Measurements from ENCODE around the gene FAM234B. TPM values are rescaled to one million over a fixed set of nuclear protein-coding genes. Genes with fewer than 3 reads are reported as not detected.

FAM234B gene
- total RNA-seq, 1 experiment from 2014 or later: 25.9 TPM

GRCh38 chr12:13104409-13104808, 60.2 kb downstream of the FAM234B start:
- ATAC-seq (no peak), DNase-seq (ENCODE audit: low spot score) (no peak)
- TF ChIP-seq ESRRA (CRISPR knock-in tag; IDR thresholded peaks at IDR 0.05; ENCODE audit: borderline replicate concordance): no peak
- ChIA-PET CTCF (interaction anchor here (1.0 to 1.8 kb wide), 3 partner anchors 25 to 128 kb away, joined by 4 to 6 read pairs (median 4); no protein-coding TSS in a partner anchor), POLR2A (no interaction called here)
- H3K4me3 Mint-ChIP-seq: no peak overlapping the region
- no peak overlapping the region; the same call in 1 of the 2 replicates for H3K27ac Mint-ChIP-seq
- H3K4me1 Mint-ChIP-seq: peaks cover 30% of the 10 kb centered on the region
- peaks cover 9% of the 10 kb centered on the region; the same call in 1 of the 2 replicates for H3K9me3 Mint-ChIP-seq
- no peaks in the 10 kb centered on the region for H3K36me3 Mint-ChIP-seq
- peaks cover 3% of the 10 kb centered on the region for H3K27me3 Mint-ChIP-seq (ENCODE audit: low read depth)

- TF ChIP-seq ESRRA (CRISPR knock-in tag; IDR thresholded peaks at IDR 0.05; ENCODE audit: borderline replicate concordance) (no peak), ZNF138 (CRISPR knock-in tag; conservative IDR thresholded peaks at IDR 0.05) (no peak), TEAD1 (CRISPR knock-in tag; IDR thresholded peaks at IDR 0.05) (no peak), ATF3 (CRISPR knock-in tag; conservative IDR thresholded peaks at IDR 0.05) (no peak), SP1 (CRISPR knock-in tag; conservative IDR thresholded peaks at IDR 0.05) (no peak), JAZF1 (CRISPR knock-in tag; IDR thresholded peaks at IDR 0.05) (no peak), ERG (CRISPR knock-in tag; IDR thresholded peaks at IDR 0.05) (no peak)
- ChIA-PET CTCF (no interaction called here), POLR2A (interaction anchor here (0.7 kb wide), 1 partner anchor 292 kb away, joined by 3 read pairs; no protein-coding TSS in a partner anchor)
- Mint-ChIP-seq H3K4me1 (peaks cover 19% of the 10 kb centered on the region), H3K27ac (no peak overlapping the region), H3K4me3 (no peak overlapping the region), H3K27me3 (ENCODE audit: low read depth) (peaks cover 3% of the 10 kb centered on the region), H3K36me3 (no peaks in the 10 kb centered on the region), H3K9me3 (peaks cover 9% of the 10 kb centered on the region; the same call in 1 of the 2 replicates)
- no peak for ATAC-seq
- DNase-seq (ENCODE audit: low spot score): no peak
These were observed 61.6 kb downstream of the FAM234B start for GRCh38 chr12:13105781-13106180.

- DNase-seq (ENCODE audit: low spot score): no peak
- no peak for ATAC-seq
- ChIA-PET POLR2A (no interaction called here), CTCF (no interaction called here)
- TF ChIP-seq ZNF317 (CRISPR knock-in tag; IDR thresholded peaks at IDR 0.05; ENCODE audit: borderline replicate concordance, low read depth) (no peak), RORB (CRISPR knock-in tag; IDR thresholded peaks at IDR 0.05) (no peak), ZNF281 (CRISPR knock-in tag; IDR thresholded peaks at IDR 0.05) (no peak), NR3C1 (CRISPR knock-in tag; conservative IDR thresholded peaks at IDR 0.05; ENCODE audit: low read depth) (no peak), ZNF671 (CRISPR knock-in tag; IDR thresholded peaks at IDR 0.05) (no peak), JUN (CRISPR knock-in tag; IDR thresholded peaks at IDR 0.05) (no peak), CBFB (CRISPR knock-in tag; IDR thresholded peaks at IDR 0.05; ENCODE audit: low read depth) (no peak), SMAD4 (CRISPR knock-in tag; IDR thresholded peaks at IDR 0.05) (no peak), RELA (CRISPR knock-in tag; IDR thresholded peaks at IDR 0.05; ENCODE audit: borderline replicate concordance) (no peak), ATF3 (CRISPR knock-in tag; conservative IDR thresholded peaks at IDR 0.05) (no peak), E2F4 (CRISPR knock-in tag; IDR thresholded peaks at IDR 0.05; ENCODE audit: borderline replicate concordance, low read depth) (no peak), AFF4 (CRISPR knock-in tag; IDR thresholded peaks at IDR 0.05; ENCODE audit: borderline replicate concordance) (no peak)
- H3K27ac Mint-ChIP-seq: no peak overlapping the region
- H3K9me3 Mint-ChIP-seq: peaks cover 11% of the 10 kb centered on the region
- H3K4me1 Mint-ChIP-seq: peaks cover 17% of the 10 kb centered on the region
- peaks cover 3% of the 10 kb centered on the region for H3K27me3 Mint-ChIP-seq (ENCODE audit: low read depth)
- peaks cover 1% of the 10 kb centered on the region; the same call in 1 of the 2 replicates for H3K36me3 Mint-ChIP-seq
- no peak overlapping the region for H3K4me3 Mint-ChIP-seq
These were observed 62.5 kb downstream of the FAM234B start for GRCh38 chr12:13106666-13107065.

Data from WTC11 (cell line).